CD4-positive, alpha-beta T cell treated with Interleukin-6 for 4 hours (primary cell): Measurements from ENCODE around the gene SLC8A1.

Experiments
- DNase-seq: peaks from one replicate; pipeline ENCODE4 v3.0.0-alpha.2; 2020; ENCODE audit warnings: mixed read lengths

Gene SLC8A1

DNA sequence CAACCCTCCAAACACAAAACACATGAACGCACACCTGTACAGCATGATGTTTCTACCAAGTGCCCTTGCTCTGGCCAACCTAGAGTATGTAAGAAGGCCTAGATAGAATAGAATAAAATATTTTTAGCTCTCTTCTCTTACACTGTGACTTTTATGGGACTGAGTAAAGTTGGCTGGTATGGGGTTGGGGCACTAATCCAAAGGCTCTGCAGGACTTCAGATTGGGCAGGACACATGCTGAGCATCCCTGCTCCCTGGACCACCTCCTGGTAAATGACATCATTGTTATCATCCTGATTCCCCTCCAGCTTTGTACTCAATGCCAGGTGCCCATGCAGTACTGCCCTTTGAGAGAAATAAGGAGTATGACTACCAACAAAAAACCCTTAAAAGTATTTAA lies 322.2 kb downstream of the SLC8A1 start:
- no peak for DNase-seq

DNA sequence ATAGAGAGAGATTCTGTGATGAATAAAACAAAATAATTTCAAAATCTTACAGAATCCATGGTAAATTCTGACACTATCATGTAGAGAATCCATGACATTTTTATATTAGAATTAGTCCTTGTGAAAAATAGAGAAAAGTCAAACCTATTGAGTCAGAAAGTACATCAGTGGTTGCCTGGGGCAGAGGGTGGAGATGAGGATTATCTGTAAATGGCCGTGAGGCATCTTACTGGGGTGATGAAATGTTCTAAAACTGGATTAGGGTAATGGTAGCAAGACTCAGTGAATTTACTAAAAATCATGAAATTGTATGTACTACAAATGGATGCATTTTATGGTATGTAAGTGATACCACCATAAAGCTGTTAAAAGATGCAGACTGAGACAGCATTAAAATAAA lies 323.1 kb downstream of the SLC8A1 start:
- DNase-seq, result no peak

DNA sequence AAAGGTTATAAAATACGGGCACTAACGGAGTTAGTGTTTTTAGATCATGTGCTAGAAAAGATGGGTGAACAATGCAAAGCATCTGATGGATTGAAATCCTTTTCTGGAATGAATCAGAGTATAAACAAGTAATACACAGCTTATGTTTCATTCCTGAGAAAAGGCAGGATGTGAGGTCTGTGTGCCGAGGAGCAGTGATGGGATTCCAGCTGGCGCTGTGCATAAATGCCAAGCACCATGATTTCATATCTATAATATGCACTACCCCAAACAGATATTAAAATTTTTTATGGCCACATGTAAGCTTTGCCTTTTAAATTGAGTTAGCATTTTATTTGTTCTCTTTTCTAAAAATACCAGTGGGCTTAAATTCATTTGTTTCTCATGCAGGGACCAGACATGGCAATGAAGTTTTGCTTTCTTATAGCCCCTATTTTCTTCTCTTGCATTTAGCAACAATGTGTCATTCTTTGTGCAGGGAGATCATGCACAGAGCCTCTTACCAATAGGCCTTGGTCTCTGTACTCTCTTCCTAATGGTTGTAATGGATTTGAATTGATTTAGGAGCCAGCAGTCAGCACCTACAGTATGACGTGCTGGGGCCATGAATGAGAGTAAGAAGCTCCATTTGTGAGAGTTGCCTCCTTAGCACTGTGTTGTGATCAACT lies 323.9 kb downstream of the SLC8A1 start:
- no peak for DNase-seq

DNA sequence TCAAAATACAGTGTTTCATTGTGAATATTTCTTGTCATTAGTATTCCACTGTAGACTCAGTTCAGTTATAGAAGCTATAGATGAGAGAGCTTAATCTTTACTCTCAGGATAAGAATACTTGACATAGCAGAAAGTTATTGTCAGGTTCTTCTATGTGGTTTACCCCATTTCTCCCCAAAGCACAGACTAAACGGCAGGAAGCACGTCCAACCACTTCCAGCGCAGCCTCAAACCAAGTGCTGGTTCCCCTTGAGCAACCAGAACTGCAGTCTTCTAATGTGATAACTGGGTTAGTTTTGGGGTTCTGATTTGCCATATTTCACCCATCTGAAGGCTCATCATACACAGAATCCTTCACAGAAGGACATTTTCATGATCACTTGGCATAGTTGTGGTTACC lies 324.7 kb downstream of the SLC8A1 start:
- DNase-seq, result no peak

DNA sequence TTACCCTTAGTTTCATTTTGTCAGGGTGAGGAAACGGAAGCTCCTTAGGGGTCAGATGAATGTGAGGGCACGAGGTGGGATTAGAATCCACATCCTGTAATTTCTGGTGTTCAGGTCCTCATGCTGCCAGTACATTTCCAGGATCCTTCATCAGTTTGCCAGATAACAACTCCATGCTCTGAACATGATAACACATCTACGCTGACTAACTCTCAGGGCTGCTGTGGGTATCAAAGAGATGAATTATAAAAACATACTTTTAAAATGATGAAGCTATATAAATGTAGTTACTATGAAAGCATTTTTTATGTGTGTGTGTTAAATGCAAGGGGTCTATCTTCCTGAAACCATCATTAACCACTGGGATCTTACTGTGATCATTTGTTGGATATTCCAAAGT lies 325.9 kb downstream of the SLC8A1 start:
- no peak for DNase-seq

DNA sequence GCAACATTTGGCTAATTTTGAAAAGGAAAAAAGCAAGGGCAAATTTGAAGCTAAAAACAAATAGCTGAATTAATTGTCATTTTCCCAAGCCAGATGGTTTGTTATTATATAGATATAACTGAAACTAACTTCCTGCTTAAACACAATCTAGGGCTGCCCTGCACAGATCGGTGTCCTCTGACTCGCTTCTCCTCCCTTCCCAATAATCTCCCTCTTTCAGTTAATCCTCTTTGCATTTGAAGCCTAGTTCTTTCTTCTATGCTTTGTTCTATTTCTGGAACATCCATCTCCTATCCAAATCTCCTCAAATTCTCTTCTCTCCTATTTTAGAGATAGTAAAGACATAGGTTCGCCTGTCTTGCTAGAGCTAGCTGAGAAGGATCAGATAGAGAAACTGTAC lies 328.1 kb downstream of the SLC8A1 start:
- DNase-seq, result no peak

DNA sequence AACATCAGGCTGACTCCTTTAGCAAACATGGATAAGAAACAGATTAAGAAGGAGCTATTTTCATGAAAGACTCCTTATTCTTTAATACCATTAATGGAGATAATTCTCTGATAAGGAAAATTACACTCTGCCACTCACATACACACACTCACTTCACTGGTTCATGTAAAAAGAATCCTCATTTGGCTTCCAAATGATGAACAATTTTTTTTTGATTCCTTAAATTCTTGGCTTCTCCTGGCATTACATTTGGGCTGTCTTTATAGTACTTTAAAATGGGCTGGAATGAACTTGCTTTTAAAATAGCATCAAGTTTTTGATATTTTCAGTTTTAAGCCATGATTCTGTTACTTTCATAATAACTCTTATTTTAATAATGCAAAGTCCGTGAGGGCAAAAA lies 328.6 kb downstream of the SLC8A1 start:
- no peak for DNase-seq

DNA sequence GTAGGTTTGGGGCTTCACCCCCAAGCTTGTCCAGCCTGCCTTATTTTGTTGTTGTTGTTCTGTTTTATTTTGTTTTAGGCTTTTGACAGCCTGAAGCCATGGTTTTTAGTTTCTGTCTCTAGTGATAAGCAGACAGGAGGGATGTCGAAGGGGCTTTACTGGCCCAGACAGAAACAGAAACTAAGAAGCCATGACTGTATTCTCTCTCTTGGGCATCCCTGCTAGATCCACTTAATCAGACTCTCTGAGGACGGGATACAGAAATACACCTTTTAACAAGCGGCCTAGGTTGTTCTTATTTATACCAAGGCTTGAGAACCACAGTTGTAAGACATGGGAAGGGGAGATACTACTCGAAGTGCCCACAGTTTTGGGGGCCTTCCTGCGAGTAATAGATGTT lies 330.9 kb downstream of the SLC8A1 start:
- DNase-seq, result no peak

DNA sequence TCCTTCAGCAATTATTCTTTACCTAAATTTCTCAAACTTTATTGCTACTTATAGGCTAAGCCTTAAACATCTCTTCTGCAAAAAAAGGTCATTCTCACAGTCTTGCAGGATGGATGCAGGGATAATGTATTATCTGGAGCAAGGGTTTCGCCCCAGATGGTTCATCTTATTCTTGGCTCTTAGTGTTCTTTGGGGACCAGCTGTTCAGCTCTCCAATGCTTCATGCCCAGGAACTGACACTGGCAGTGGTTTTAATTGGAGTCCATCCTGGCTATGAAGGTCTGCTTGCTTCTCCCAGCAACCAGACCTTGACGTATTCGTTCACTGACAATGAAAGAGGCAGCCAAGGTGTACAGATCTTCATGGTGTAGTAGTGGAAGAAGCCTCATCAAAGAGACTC lies 331.9 kb downstream of the SLC8A1 start:
- no peak for DNase-seq

DNA sequence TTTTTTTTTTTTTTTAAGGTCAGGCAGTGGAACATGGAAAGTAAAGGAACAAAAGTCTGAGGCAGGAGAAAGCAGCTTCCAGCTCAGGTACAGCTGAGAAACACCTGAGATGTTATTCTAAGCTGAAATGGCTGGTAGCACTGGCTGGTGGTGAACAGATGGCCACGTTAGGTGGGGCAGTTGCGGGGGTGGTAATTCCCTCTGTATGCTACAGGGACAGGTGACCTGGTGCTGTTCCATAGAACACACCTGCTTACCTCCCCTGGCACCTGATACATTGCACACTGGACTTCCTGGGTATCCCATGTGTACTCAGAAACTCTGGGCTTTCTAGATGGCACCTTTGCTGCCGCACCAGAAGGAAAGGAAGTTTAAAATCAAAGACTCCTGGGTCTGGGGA lies 333.3 kb downstream of the SLC8A1 start:
- DNase-seq, result no peak

DNA sequence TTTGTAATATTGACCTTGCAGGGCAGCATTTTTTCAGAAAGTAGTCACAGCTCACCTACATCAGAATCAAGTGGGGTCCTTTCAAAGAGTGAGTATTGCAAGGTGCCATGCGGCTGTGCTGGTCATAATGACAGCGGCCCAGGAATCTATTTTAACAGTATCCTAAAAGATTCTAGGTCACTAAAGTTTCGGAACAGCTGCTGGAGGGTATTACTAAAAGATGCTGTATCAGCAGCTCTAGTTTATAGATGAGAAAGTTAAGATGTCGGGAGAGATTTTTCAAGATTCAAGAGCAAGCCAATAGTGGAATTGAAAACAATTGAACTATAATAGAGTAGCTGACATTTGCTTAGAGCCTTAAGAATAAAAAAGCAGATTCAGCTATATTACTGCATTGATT lies 336.0 kb downstream of the SLC8A1 start:
- no peak for DNase-seq

DNA sequence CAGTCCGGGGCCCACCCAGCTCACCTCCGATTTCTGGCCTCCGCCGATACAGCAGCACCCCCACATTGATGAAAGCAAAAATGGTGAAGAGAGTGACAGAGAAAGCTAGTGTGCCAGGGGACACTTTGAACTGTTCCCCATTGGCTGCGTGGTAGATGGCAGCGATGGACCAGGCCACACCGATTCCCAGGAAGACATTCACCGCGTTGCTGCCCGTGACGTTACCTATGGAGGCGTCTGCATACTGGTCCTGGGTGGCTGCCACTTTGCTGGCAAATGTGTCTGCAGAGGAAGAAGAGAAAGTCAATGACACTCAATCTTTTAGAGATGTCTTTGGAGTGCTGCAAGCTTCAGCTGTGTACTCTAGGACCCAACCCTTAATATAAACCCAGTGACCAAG lies 336.5 kb downstream of the SLC8A1 start:
- no peak for DNase-seq

DNA sequence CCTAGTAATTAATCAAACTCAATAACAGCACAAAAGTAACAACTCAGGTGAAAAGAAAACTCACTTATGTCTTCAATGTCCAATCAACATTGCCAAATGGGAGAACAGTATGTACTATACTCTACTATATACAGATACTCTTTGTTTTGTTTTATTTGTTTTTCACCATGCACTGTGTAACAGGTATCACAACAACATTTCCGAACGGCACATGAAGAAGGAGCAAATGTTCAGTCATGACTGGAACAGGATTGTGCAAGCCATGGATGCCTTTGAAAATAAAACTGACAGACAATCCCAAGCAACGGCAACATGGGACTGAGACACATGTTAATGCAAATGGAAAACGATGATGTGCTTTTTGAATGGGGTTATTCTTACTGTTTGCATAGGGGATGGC lies 337.9 kb downstream of the SLC8A1 start:
- no peak for DNase-seq

DNA sequence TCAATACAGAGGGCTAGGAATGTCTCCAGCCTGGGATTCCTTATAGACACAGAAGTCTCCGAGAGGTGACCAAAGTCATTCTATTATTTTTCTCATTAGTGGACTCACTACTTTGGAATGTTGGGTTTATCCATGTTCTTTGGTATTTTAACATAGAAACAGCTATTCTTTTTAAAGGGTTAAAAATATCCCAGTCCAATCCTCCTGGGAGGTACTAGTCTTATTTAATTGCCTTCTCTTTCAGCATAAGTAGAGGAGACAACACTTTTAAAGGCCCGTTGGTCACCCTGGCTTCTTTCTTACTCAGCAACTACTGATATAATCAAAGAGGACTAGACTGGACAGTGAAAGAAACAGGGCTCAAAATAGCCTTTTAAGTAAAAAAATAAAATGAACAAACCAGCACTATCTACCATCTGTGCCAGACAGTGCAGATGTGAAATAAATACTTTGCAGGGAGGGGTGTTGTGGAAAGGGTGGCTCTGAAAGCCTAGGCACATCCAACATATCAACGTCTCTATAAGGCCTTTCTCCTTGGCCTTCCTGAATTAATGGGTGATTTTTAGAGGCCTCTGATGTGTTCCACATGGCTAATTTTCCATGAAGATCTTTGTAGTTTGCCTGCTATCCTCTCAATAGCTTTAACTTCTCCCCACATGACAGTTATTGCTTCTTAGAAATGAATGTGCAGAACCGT lies 338.5 kb downstream of the SLC8A1 start:
- no peak for DNase-seq

DNA sequence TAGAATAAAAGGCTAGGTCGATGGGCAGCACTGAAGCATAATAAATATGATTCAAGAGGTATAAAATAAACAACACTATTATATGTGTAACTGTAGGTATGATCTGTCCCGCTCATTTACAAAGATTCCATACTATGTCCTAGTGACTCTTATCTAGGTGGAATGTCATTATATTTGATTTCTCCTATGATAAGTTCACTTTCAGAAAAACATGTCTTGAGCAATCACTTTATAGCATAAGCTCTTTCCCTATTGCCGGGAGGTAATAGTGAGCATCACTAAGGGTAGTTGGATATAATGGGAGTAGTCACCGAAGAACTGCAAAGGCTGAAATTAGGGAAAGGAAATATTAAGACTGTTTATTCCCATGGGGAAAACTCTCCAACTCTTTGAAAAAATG lies 342.5 kb downstream of the SLC8A1 start:
- DNase-seq, result no peak

DNA sequence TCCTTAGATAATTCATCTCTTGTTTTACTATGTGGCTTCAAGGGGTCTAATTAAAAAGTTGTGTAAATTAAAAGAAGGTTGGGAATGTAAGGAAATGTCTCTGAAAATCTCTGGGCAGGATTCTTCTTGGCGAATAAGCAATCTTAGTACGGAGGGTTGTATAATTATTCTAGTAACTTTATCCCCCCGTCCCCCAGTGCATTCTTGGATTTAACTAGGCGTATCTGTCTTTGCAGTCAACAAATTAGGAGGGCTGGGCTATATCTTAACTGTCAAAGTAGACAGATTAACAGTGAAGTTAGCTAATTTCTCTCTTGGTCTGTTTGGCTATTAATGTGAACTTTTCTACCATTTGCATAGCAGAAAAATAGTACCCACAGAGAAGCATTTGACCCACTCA lies 343.0 kb downstream of the SLC8A1 start:
- DNase-seq, result no peak

DNA sequence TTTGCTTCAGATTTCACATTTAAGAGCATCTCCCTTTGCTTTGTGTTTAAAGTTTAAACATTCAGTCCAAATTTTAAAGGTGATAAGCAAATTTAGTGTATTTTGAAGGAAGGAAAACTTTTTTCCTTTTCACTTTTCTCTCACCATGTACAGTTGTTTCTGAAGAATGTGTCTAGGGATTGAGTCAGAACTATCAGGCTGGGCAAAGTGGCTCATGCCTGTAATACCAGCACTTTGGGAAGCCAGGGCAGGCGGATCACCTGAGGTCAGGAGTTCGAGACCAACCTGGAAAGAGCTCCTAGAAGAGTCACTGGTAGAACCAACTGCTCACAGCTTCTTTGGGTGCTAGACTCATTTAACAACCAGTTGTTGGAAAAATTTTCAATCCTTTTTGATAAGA lies 345.8 kb downstream of the SLC8A1 start:
- DNase-seq, result no peak

DNA sequence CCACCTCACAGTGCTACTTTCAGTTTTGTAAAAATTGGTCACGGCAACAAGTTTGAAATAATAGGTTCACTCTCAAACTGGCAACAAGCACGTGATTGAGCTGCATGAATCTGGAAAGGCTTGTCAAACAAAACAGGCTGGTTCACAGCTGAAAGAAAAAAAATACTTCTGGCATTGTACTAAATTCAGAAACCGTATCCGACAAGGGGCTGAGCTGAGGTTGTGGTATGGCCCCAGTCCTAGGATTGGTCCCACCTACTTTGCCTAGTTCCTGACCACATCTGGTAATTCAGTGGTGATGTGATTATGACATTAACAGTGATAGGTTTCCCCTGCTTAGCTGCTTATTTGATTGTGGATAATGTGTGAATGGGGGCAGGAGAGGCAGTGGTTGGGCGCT lies 346.3 kb downstream of the SLC8A1 start:
- no peak for DNase-seq

DNA sequence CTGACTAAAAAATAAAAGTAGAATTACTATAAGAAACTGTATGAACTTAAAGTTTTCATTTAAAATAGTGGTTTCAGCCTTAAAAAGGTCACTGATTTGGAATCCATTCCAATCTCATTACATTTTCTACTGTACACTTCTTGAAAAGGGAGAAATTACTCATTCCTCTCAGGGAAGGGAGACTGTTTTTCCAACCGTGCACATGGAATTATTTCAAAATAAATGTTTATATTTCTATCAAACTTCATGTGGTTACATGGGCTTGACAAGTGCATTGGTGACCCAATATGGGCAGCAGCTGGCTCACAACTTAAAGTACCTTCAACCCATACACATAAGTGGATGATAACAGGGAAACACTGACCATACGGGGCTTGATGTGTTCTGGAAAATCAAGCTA lies 348.3 kb downstream of the SLC8A1 start:
- DNase-seq, result no peak

DNA sequence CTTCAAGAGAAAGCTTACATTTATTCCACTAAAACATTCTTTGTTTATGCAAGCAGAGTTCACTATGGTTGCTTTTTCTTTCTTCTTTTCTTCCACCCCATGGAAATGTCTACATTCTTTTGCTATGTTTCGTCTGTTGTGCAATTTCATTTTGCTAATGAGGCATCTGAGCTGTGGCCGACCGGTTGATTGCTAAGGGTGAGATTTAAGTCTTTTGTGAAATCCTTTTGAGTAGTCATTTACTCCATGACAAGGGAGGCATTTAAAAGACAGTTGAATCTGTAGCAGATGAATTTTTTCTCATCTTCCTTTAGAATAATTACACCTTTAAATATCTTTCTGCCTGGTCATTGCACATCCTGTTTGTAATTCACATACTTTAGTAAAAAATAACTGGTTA lies 348.7 kb downstream of the SLC8A1 start:
- no peak for DNase-seq

DNA sequence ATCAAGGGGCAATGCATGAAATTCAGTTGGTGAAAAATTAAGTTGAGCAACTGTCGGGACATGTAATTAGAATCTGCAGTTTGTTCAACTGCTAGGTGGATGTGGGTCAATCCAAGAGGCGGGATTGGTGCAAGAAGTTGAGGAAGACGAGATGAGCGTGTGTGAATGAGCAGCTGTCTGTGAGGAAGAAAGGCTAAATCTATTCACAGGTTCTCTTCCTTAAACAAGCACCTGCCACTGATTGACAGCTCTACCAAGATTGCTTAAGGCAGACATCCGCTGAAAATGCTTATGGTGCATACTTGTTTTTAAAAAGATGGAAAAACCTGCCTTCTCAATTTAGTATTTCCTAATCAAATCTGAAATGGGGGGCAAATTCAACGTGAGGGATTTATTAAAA lies 349.4 kb downstream of the SLC8A1 start:
- DNase-seq, result no peak

DNA sequence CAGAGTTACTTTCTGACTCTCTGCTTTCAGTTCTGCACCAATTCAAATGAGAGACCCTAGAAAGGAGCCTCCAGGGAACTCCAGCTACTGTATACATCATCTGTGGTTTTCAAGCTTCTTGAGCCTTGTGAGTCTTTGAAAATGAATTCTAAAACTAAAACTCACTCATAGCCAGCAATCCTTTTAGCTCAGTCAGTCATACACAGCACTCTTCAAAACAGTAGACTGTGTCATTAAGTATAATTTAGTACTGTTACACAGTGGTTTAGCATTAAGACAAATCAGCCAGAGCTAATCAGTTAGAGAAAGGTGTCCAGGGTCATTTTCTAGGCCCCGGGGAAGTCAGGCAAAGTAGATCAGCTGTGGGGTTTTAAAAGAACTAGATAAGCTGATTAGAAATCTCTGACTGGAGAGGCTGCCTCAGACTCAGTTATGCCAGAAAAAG lies 350.7 kb downstream of the SLC8A1 start:
- DNase-seq, result no peak

DNA sequence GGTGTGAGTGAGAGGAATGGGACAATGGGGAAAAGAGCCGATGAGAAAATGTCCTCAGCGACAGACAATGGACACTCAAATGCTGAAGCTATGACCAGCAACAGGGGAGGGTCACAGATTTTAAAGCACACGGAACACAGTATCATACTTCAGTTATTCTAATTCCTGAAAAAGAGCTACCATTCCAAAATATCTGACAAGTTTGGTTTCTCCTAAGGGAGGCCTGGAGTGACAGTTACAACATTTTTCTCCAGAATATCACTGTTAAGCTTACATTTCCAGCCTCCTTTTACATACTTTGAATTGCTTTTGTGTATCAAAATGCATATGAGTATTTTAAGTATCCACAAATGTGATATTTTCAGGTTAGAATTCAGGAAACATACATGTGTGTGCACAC lies 351.2 kb downstream of the SLC8A1 start:
- no peak for DNase-seq

DNA sequence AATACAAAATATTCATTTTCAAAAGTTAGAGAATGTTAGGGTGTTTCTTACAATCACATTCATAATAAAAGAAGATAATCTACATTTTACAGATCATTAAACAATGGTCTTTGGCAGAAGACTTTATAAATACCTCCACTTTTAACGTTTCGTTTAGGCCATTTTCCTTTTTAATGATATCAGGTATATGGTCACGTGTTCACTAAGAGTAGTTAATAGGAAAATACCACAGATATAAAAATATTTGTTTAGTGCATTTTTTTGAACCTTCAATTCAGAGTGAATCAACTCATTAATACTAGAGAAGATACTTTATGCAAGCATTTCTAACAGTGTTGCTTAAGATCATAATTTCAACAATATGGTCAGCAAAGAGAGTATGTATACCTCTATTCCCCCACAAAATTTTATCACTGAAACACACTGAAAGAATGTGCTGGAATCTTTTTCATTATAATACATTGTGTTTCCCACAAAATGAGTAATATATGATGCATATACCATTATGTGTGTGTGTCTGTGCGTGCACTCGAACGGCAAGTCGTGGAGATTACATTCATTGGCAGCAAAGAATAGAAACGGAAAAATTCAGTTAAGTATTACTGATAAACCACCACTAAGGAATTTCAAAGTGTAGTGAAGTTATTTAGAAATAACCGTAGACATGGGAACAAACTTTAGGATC lies 353.0 kb downstream of the SLC8A1 start:
- DNase-seq, result no peak
